SU-DHL-6 (cell line): ENCODE measurements around the gene NRXN2.

ENCODE experiments used
- H2AFZ ChIP-seq: fragments of 200-600 bp; sonication (generic); 2 replicates; pipeline ENCODE4 v1.6.1; 2014; ENCODE audit warnings: low read depth, mild to moderate bottlenecking, moderate library complexity, mixed read lengths, antibody characterized with exemption, low read length; ENCODE audit not compliant: severe bottlenecking
- H3F3A ChIP-seq: fragments of 200-600 bp; shearing (Covaris generic); 2 replicates; pipeline ENCODE4 v1.6.0; 2016; ENCODE audit warnings: antibody characterized with exemption, mild to moderate bottlenecking; ENCODE audit not compliant: insufficient read depth
- H3K27ac ChIP-seq: fragments of 200-600 bp; sonication (generic); 2 replicates; pipeline ENCODE4 v1.5.1; 2016; ENCODE audit warnings: low read depth, mild to moderate bottlenecking, low read length, moderate library complexity, mixed read lengths
- H3K27me3 ChIP-seq: fragments of 200-600 bp; sonication (generic), shearing (Covaris generic); 2 replicates; pipeline ENCODE4 v1.6.0; 2014; ENCODE audit warnings: mild to moderate bottlenecking, low read length
- H3K36me3 ChIP-seq: fragments of 200-600 bp; sonication (generic); 2 replicates; pipeline ENCODE4 v1.6.1; 2014; ENCODE audit warnings: mild to moderate bottlenecking, low read length, mixed read lengths
- H3K4me2 ChIP-seq: fragments of 300-600, 200-600 bp; shearing (Covaris generic), sonication (generic); 2 replicates; pipeline ENCODE4 v1.6.0; 2014; ENCODE audit warnings: low read length, low read depth, mild to moderate bottlenecking; ENCODE audit not compliant: poor library complexity, severe bottlenecking
- H3K4me3 ChIP-seq: fragments of 200-600 bp; sonication (generic); 2 replicates; pipeline ENCODE4 v1.5.1; 2014; ENCODE audit warnings: antibody characterized with exemption, low read length, mild to moderate bottlenecking, mixed read lengths; ENCODE audit not compliant: insufficient read depth, poor library complexity, severe bottlenecking
- H3K79me2 ChIP-seq: fragments of 200-600 bp; sonication (generic); 2 replicates; pipeline ENCODE4 v1.6.1; 2014; ENCODE audit warnings: mild to moderate bottlenecking, low read length, moderate library complexity; ENCODE audit not compliant: insufficient read depth
- H3K9ac ChIP-seq: fragments of 200-600 bp; sonication (generic); 2 replicates; pipeline ENCODE4 v1.7.0; 2014; ENCODE audit warnings: mild to moderate bottlenecking, low read length
- H3K9me2 ChIP-seq: fragments of 200-600 bp; sonication (generic); replicated peaks from 2 replicates; pipeline ENCODE4 v1.6.1; 2014; ENCODE audit warnings: low read length; ENCODE audit not compliant: insufficient read depth
- H3K9me3 ChIP-seq: fragments of 200-600 bp; sonication (generic); 2 replicates; pipeline ENCODE4 v1.6.1; 2014; ENCODE audit warnings: low read length, mixed read lengths; ENCODE audit not compliant: insufficient read depth
- H4K20me1 ChIP-seq: fragments of 200-600 bp; sonication (generic); 2 replicates; pipeline ENCODE4 v1.6.1; 2014; ENCODE audit warnings: low read depth, mild to moderate bottlenecking, antibody characterized with exemption, low read length, moderate library complexity, mixed read lengths
- CTCF ChIP-seq: fragments of 200-600 bp; sonication (generic); IDR thresholded peaks from one replicate; pipeline ENCODE4 v1.5.1; 2017; ENCODE audit warnings: antibody characterized with exemption, mild to moderate bottlenecking, low read length, moderate library complexity; ENCODE audit not compliant: insufficient read depth, poor library complexity, severe bottlenecking
- EZH2phosphoT487 ChIP-seq: fragments of 200-600 bp; sonication (generic), shearing (Covaris generic); conservative IDR thresholded peaks from 2 replicates; pipeline ENCODE4 v1.6.1; 2018; ENCODE audit warnings: mild to moderate bottlenecking, antibody characterized with exemption, low read length, moderate library complexity, mixed read lengths

NRXN2 gene

GRCh38 chr11:64760759-64761420, 37.9 kb upstream of the NRXN2 start:
- no peak overlapping the region for H2AFZ ChIP-seq
- no peak overlapping the region for H3K9ac ChIP-seq
- no peaks in the 10 kb centered on the region; the same call in 1 of the 2 replicates for H4K20me1 ChIP-seq
- no peak overlapping the region for H3K4me3 ChIP-seq
- no peak overlapping the region for H3K4me2 ChIP-seq
- TF ChIP-seq CTCF (no peak), EZH2phosphoT487 (no peak)
- no peaks in the 10 kb centered on the region for H3K27me3 ChIP-seq
- no peak overlapping the region for H3K27ac ChIP-seq
- H3K36me3 ChIP-seq: peaks cover 7% of the 10 kb centered on the region; the same call in 1 of the 2 replicates
- no peaks in the 10 kb centered on the region for H3K9me2 ChIP-seq
- no peaks in the 10 kb centered on the region for H3K79me2 ChIP-seq
- no peaks in the 10 kb centered on the region for H3K9me3 ChIP-seq
- H3F3A ChIP-seq: peaks cover 43% of the 10 kb centered on the region

GRCh38 chr11:64759722-64760719, 37.0 kb upstream of the NRXN2 start, which contains the start of gene PYGM:
PYGM (minus strand) TSS chr11:64759974; CDS start chr11:64759898, 76 bp downstream.
- Histone ChIP-seq H3K79me2 (no peaks in the 10 kb centered on the region), H2AFZ (no peak within 1 kb of the TSS), H3K9me2 (no peaks in the 10 kb centered on the region), H3K27me3 (no peaks in the 10 kb centered on the region), H3K27ac (no peak within 1 kb of the TSS), H3F3A (peaks cover 39% of the 10 kb centered on the region), H3K4me2 (no peak within 1 kb of the TSS), H3K4me3 (no peak within 1 kb of the TSS), H3K9me3 (no peaks in the 10 kb centered on the region), H4K20me1 (no peaks in the 10 kb centered on the region; the same call in 1 of the 2 replicates), H3K9ac (no peak within 1 kb of the TSS), H3K36me3 (peaks cover 6% of the 10 kb centered on the region; the same call in 1 of the 2 replicates)
- TF ChIP-seq CTCF: no peak
- TF ChIP-seq EZH2phosphoT487: no peak

GRCh38 chr11:64759131-64759721, 36.2 kb upstream of the NRXN2 start:
- no peaks in the 10 kb centered on the region for H3K79me2 ChIP-seq
- no peaks in the 10 kb centered on the region; the same call in 1 of the 2 replicates for H4K20me1 ChIP-seq
- H3K9me2 ChIP-seq: no peaks in the 10 kb centered on the region
- no peaks in the 10 kb centered on the region for H3K27me3 ChIP-seq
- no peaks in the 10 kb centered on the region for H3K36me3 ChIP-seq
- H3K9me3 ChIP-seq: no peaks in the 10 kb centered on the region
- H3K27ac ChIP-seq: no peak overlapping the region
- H3F3A ChIP-seq: peaks cover 32% of the 10 kb centered on the region
- no peak overlapping the region for H3K9ac ChIP-seq
- TF ChIP-seq CTCF (no peak), EZH2phosphoT487 (no peak)
- H3K4me3 ChIP-seq: no peak overlapping the region
- H2AFZ ChIP-seq: no peak overlapping the region
- no peak overlapping the region for H3K4me2 ChIP-seq
